PFSK-1 (cell line): ENCODE data around the gene RIPK4.

Source experiments
- FOXP2 ChIP-seq: optimal IDR thresholded peaks from 2 replicates; pipeline ENCODE3; 2011; ENCODE audit warnings: borderline replicate concordance, control low read depth, inconsistent platforms; ENCODE audit not compliant: insufficient read depth; ENCODE audit errors: extremely low read length, extremely low read depth
- POLR2AphosphoS5 ChIP-seq: IDR thresholded peaks from 2 replicates; pipeline ENCODE4 v1.6.1; 2012; ENCODE audit warnings: low read depth, mild to moderate bottlenecking, control low read depth, low read length, moderate library complexity
- REST ChIP-seq, 2 experiments: IDR thresholded peaks; 2 replicates each; pipeline versions ENCODE4 v1.6.1 to v1.8.0; 2011 to 2012; ENCODE audit warnings: low read depth in 2 of 2, low read length in 2 of 2, control low read depth in 1 of 2, inconsistent platforms in 1 of 2, mild to moderate bottlenecking in 1 of 2, moderate library complexity in 1 of 2; ENCODE audit not compliant: insufficient read depth in 1 of 2
- SIN3A ChIP-seq: IDR thresholded peaks from 2 replicates; pipeline ENCODE4 v1.6.1; 2012; ENCODE audit warnings: mild to moderate bottlenecking, low read length, moderate library complexity, borderline replicate concordance; ENCODE audit not compliant: insufficient read depth
- TAF1 ChIP-seq: IDR thresholded peaks from 2 replicates; pipeline ENCODE4 v1.6.1; 2012; ENCODE audit warnings: low read length, control low read depth, borderline replicate concordance; ENCODE audit not compliant: insufficient read depth

GRCh38 chr21:41706263-41706639, 60.6 kb downstream of the RIPK4 start:
- TF ChIP-seq SIN3A (no peak), REST (IDR thresholded peaks at IDR 0.05; ENCODE audit: insufficient read depth in 1 of 2, low read depth in 2 of 2, low read length in 2 of 2) (no peak), POLR2AphosphoS5 (no peak), TAF1 (no peak), FOXP2 (no peak)
